GM12875 (cell line): ENCODE data around the gene PPIG.
A peak's percentile ranks its signal among the peaks of the same experiment; 100 is the strongest.
"Not testable (repeated sequence)": the region's sequence is repeated elsewhere in the genome, so short reads cannot be mapped to it uniquely, and the experiment has no call there.

Experiments used
- H3K4me3 ChIP-seq: one replicate; pipeline ENCODE4 v1.5.1; 2011; ENCODE audit warnings: low read depth, low read length, control low read depth
- CTCF ChIP-seq: IDR thresholded peaks from 2 replicates; pipeline ENCODE4 v1.5.1; 2011; ENCODE audit warnings: low read depth, mild to moderate bottlenecking, control low read depth, inconsistent platforms, low read length, moderate library complexity, borderline replicate concordance; ENCODE audit not compliant: insufficient read depth

The PPIG gene

DNA sequence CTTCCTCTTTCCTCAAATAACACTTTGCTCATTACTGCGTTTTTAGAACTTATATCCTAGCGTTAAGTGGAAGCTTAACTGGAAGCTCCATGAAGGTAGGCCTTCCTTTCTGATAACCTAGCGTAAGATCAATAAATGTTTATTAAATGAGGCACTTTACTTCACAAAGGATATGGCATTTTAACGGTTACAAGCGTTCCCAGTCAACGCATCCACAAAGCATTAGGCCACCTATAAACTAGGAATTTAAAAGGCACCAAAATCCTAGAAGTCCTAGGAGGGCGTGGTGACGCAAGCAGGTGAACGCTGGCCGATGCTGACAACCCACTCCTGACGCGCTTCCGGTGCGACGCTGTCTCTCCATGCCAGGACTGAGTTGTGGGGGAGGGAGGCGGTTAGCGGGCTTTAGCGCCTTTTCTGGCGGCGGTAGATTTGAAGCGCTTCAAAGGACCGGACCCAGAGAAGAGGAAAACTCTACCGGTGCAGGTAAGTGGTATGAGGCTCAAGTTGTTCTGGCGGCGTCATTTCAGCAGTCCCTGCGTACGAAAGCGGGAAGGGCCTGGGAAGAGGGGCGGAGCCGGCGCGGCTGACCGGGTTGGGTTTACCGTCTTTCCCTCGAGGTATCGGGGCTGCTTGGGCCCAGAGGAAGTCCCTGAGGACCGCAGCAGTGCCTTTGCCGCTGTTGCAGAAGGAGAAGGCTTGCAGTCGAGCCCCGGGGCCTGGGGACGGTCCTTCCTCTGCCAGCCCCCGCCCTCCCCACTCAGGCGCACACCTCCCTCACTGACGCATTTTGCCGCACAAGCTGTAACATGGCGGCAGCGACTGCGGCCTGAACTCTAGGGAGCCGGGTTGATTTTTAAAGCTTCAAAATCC, at the start of gene PPIG:
Gene PPIG, plus strand, starts transcription at position 347 of the 873 bp plus-strand sequence. CDS start 19,691 bp downstream, outside the sequence.
- no peak for TF ChIP-seq CTCF
- peak within 1 kb of the TSS; percentile 88 for H3K4me3 ChIP-seq

- H3K4me3 ChIP-seq = not testable (repeated sequence)
These were observed 44.7 kb upstream of the PPIG start for GRCh38 chr2:169539460-169539859.

- H3K4me3 ChIP-seq = no peak overlapping the region
- no peak for TF ChIP-seq CTCF
These were observed 44.0 kb upstream of the PPIG start for GRCh38 chr2:169540146-169540545.

GRCh38 chr2:169542433-169542832, 41.7 kb upstream of the PPIG start:
- no peak for TF ChIP-seq CTCF

GRCh38 chr2:169546756-169547155, 37.4 kb upstream of the PPIG start:
- TF ChIP-seq CTCF = no peak
- no peak overlapping the region for H3K4me3 ChIP-seq

More at GRCh38 chr2:169542433-169542832, 41.7 kb upstream of the PPIG start:
- H3K4me3 ChIP-seq = no peak overlapping the region

DNA sequence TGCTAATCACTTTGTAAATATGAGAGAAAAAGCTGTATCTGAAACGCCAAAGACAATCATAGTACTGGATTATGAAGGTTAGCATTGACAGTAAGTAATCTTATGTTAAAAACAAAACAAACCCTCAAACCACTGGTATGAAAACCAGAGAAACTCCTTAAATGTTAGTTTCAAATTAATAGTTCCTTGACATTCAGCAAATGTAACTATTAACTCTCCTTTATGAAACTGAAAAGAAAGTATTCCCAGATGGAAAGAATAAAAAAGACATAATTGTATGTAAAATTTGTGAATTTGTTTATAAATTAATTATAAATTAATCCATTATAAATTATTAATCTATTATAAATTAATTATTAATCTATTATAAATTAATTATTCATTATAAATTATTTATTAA, 22.8 kb upstream of the PPIG start:
- no peak overlapping the region for H3K4me3 ChIP-seq
- no peak for TF ChIP-seq CTCF

- H3K4me3 ChIP-seq = not testable (repeated sequence)
These were observed 22.1 kb upstream of the PPIG start for GRCh38 chr2:169562084-169562483.

GRCh38 chr2:169562519-169562918, 21.6 kb upstream of the PPIG start:
- TF ChIP-seq CTCF = no peak
- no peak overlapping the region for H3K4me3 ChIP-seq
